Nephron progenitor cell (in vitro differentiated cells): ENCODE results near the gene WNT11.

ENCODE experiments used
- DNase-seq: peaks from one replicate; pipeline ENCODE4 v3.0.0; 2021
- H3K27ac Mint-ChIP-seq: 2 replicates; pipeline ENCODE4 v1.8.0; 2021; ENCODE audit warnings: mild to moderate bottlenecking, moderate library complexity, mixed read lengths
- H3K27me3 Mint-ChIP-seq: 2 replicates; pipeline ENCODE4 v1.8.0; 2021; ENCODE audit warnings: mild to moderate bottlenecking, low read depth, mixed read lengths; ENCODE audit not compliant: poor library complexity
- H3K36me3 Mint-ChIP-seq: 2 replicates; pipeline ENCODE4 v1.8.0; 2021; ENCODE audit warnings: low read depth, mixed read lengths
- H3K4me1 Mint-ChIP-seq: 2 replicates; pipeline ENCODE4 v1.8.0; 2021; ENCODE audit warnings: mixed read lengths
- H3K4me3 Mint-ChIP-seq: 2 replicates; pipeline ENCODE4 v1.8.0; 2021; ENCODE audit warnings: mild to moderate bottlenecking, moderate library complexity, mixed read lengths
- H3K9me3 Mint-ChIP-seq: 2 replicates; pipeline ENCODE4 v1.8.0; 2021; ENCODE audit warnings: mild to moderate bottlenecking, moderate library complexity, mixed read lengths
- CTCF ChIP-seq: fragments of 200-600 bp; sonication (generic); IDR thresholded peaks from 2 replicates; pipeline ENCODE4 v1.5.0; 2021; ENCODE audit warnings: antibody characterized with exemption

Gene WNT11

GRCh38 chr11:76162336-76163288, 43.7 kb downstream of the WNT11 start:
- Mint-ChIP-seq H3K4me3 (no peak overlapping the region), H3K4me1 (peaks cover 20% of the 10 kb centered on the region), H3K36me3 (no peaks in the 10 kb centered on the region), H3K27ac (no peak overlapping the region), H3K9me3 (no peaks in the 10 kb centered on the region), H3K27me3 (peaks cover 35% of the 10 kb centered on the region)
- no peak for DNase-seq
- no peak for TF ChIP-seq CTCF

GRCh38 chr11:76161261-76161961, 44.9 kb downstream of the WNT11 start:
- H3K9me3 Mint-ChIP-seq = no peaks in the 10 kb centered on the region
- H3K27me3 Mint-ChIP-seq = peaks cover 28% of the 10 kb centered on the region
- no peak overlapping the region for H3K4me3 Mint-ChIP-seq
- H3K4me1 Mint-ChIP-seq = peaks cover 25% of the 10 kb centered on the region
- DNase-seq = peak; percentile 34
- no peaks in the 10 kb centered on the region for H3K36me3 Mint-ChIP-seq
- TF ChIP-seq CTCF = no peak
- H3K27ac Mint-ChIP-seq = no peak overlapping the region

- no peak for DNase-seq
- TF ChIP-seq CTCF = no peak
- H3K4me3 Mint-ChIP-seq = no peak overlapping the region
- H3K4me1 Mint-ChIP-seq = peaks cover 28% of the 10 kb centered on the region
- H3K27ac Mint-ChIP-seq = no peak overlapping the region
- H3K36me3 Mint-ChIP-seq = no peaks in the 10 kb centered on the region
- H3K27me3 Mint-ChIP-seq = peaks cover 24% of the 10 kb centered on the region
- H3K9me3 Mint-ChIP-seq = no peaks in the 10 kb centered on the region
Measured at GRCh38 chr11:76160856-76161255, 45.4 kb downstream of the WNT11 start.

GRCh38 chr11:76159983-76160661, 46.2 kb downstream of the WNT11 start:
- no peak overlapping the region for H3K27ac Mint-ChIP-seq
- no peaks in the 10 kb centered on the region for H3K9me3 Mint-ChIP-seq
- peaks cover 21% of the 10 kb centered on the region for H3K27me3 Mint-ChIP-seq
- DNase-seq = no peak
- peaks cover 35% of the 10 kb centered on the region for H3K4me1 Mint-ChIP-seq
- no peak for TF ChIP-seq CTCF
- no peak overlapping the region for H3K4me3 Mint-ChIP-seq
- no peaks in the 10 kb centered on the region for H3K36me3 Mint-ChIP-seq

GRCh38 chr11:76159303-76159937, 46.9 kb downstream of the WNT11 start:
- Mint-ChIP-seq H3K27me3 (peaks cover 18% of the 10 kb centered on the region), H3K27ac (no peak overlapping the region), H3K4me1 (peaks cover 37% of the 10 kb centered on the region), H3K4me3 (no peak overlapping the region), H3K36me3 (no peaks in the 10 kb centered on the region), H3K9me3 (no peaks in the 10 kb centered on the region)
- no peak for DNase-seq
- TF ChIP-seq CTCF = no peak
